Neuronal stem cell (in vitro differentiated cells): ENCODE measurements around the gene SMARCC1. TPM values are rescaled to one million over a fixed set of nuclear protein-coding genes. Genes with fewer than 3 reads are reported as not detected.

Experiments used
- DNase-seq: peaks from one replicate; pipeline ENCODE4 v3.0.0-alpha.2; 2013; ENCODE audit warnings: low spot score
- H2AFZ ChIP-seq: one replicate; pipeline ENCODE4 v1.6.1; 2013; ENCODE audit warnings: mild to moderate bottlenecking, low read length, inconsistent platforms
- H2AK5ac ChIP-seq: 2 replicates; pipeline ENCODE4 v1.6.1; 2013; ENCODE audit warnings: low read depth, mild to moderate bottlenecking, inconsistent platforms, low read length, moderate library complexity, mixed read lengths
- H2BK120ac ChIP-seq: 2 replicates; pipeline ENCODE4 v1.6.1; 2013; ENCODE audit warnings: low read depth, mild to moderate bottlenecking, inconsistent platforms, low read length, moderate library complexity, mixed read lengths
- H2BK12ac ChIP-seq: one replicate; pipeline ENCODE4 v1.6.1; 2013; ENCODE audit warnings: low read length, inconsistent platforms
- H2BK15ac ChIP-seq: 2 replicates; pipeline ENCODE4 v1.6.1; 2013; ENCODE audit warnings: mild to moderate bottlenecking, low read length, inconsistent platforms, mixed read lengths
- H2BK5ac ChIP-seq: one replicate; pipeline ENCODE4 v1.6.1; 2013; ENCODE audit warnings: inconsistent platforms, mild to moderate bottlenecking, low read length, moderate library complexity
- H3K14ac ChIP-seq: one replicate; pipeline ENCODE4 v1.6.1; 2013; ENCODE audit warnings: low read length, inconsistent platforms
- H3K18ac ChIP-seq: 2 replicates; pipeline ENCODE4 v1.6.1; 2013; ENCODE audit warnings: low read length, inconsistent platforms
- H3K23ac ChIP-seq: 2 replicates; pipeline ENCODE4 v1.6.1; 2013; ENCODE audit warnings: low read depth, mild to moderate bottlenecking, mixed read lengths, low read length, inconsistent platforms; ENCODE audit not compliant: poor library complexity
- H3K27ac ChIP-seq: replicated peaks from 3 replicates; pipeline ENCODE4 v1.5.1; 2013; ENCODE audit warnings: low read length, inconsistent platforms
- H3K27me3 ChIP-seq, 3 experiments: 2 replicates each; pipeline ENCODE4 v1.6.1; 2013; ENCODE audit warnings: low read length in 3 of 3, mild to moderate bottlenecking in 2 of 3, inconsistent platforms in 1 of 3, low read depth in 1 of 3, mixed read lengths in 1 of 3, moderate library complexity in 1 of 3; ENCODE audit not compliant: control insufficient read depth in 3 of 3, insufficient read depth in 3 of 3
- H3K36me3 ChIP-seq, 2 donors: replicated peaks in 1 of 2; 2 replicates each; pipeline ENCODE4 v1.6.1; 2013; ENCODE audit warnings: low read length in 2 of 2; ENCODE audit not compliant: control insufficient read depth in 2 of 2, insufficient read depth in 2 of 2
- H3K4ac ChIP-seq: 2 replicates; pipeline ENCODE4 v1.6.1; 2013; ENCODE audit warnings: inconsistent platforms, mild to moderate bottlenecking, low read length, moderate library complexity
- H3K4me1 ChIP-seq, 2 donors: 1 replicate in 1 of 2; 2 replicates in 1 of 2; pipeline ENCODE4 v1.6.1; 2013; ENCODE audit warnings: low read length in 2 of 2, low read depth in 1 of 2; ENCODE audit not compliant: control insufficient read depth in 2 of 2, insufficient read depth in 1 of 2
- H3K4me2 ChIP-seq: one replicate; pipeline ENCODE4 v1.6.1; 2013; ENCODE audit warnings: mild to moderate bottlenecking, low read length, inconsistent platforms; ENCODE audit not compliant: insufficient read depth, poor library complexity, severe bottlenecking
- H3K4me3 ChIP-seq, 2 donors: 2 replicates each; pipeline ENCODE4 v1.5.1; 2013; ENCODE audit warnings: low read length in 2 of 2, mild to moderate bottlenecking in 2 of 2, inconsistent platforms in 1 of 2, moderate library complexity in 1 of 2
- H3K79me1 ChIP-seq: one replicate; pipeline ENCODE4 v1.6.1; 2013; ENCODE audit warnings: low read depth, mild to moderate bottlenecking, inconsistent platforms, low read length, moderate library complexity
- H3K9ac ChIP-seq: one replicate; pipeline ENCODE4 v1.6.1; 2013; ENCODE audit warnings: mild to moderate bottlenecking, low read depth, low read length, inconsistent platforms; ENCODE audit not compliant: poor library complexity
- H3K9me3 ChIP-seq, 2 donors: replicated peaks in 1 of 2; 2 replicates each; pipeline versions ENCODE3 to v1.6.1; 2013; ENCODE audit warnings: low read length in 2 of 2, mild to moderate bottlenecking in 2 of 2, inconsistent platforms in 1 of 2, low read depth in 1 of 2, mixed read lengths in 1 of 2, moderate library complexity in 1 of 2; ENCODE audit not compliant: control insufficient read depth in 2 of 2, insufficient read depth in 1 of 2
- H4K8ac ChIP-seq: one replicate; pipeline ENCODE4 v1.6.1; 2013; ENCODE audit warnings: low read depth, mild to moderate bottlenecking, inconsistent platforms, low read length, moderate library complexity
- H4K91ac ChIP-seq: one replicate; pipeline ENCODE4 v1.6.1; 2013; ENCODE audit warnings: low read length, low read depth, mild to moderate bottlenecking, inconsistent platforms; ENCODE audit not compliant: poor library complexity
- WGBS, 2 donors: extraction: QIAGEN DNeasy Blood & Tissue Kit; methylation state at CpG; one replicate each; pipeline ENCODE4 v1.1.7; 2013; ENCODE audit warnings: missing lambda C conversion rate in 2 of 2, mixed read lengths in 1 of 2; ENCODE audit not compliant: insufficient read length in 2 of 2, insufficient replicate concordance in 1 of 2; ENCODE audit errors: extremely low coverage in 2 of 2; 5-methylcytosine and 5-hydroxymethylcytosine counted together
- small RNA-seq: library from polyadenylated mRNA; stranded (forward); fragments of <200 nt; extraction: miRNeasy Mini kit (QIAGEN cat#:217004); gene quantifications from one replicate; pipeline ENCODE3, GENCODE V24; 2013; ENCODE audit not compliant: insufficient read depth

Gene SMARCC1

GRCh38 chr3:47536221-47536891, 245.3 kb downstream of the SMARCC1 start:
- Histone ChIP-seq H3K36me3 (no peaks in the 10 kb centered on the region), H3K9me3 (peaks cover 0 to 2% of the 10 kb centered on the region in 2 donors), H3K4me2 (no peak overlapping the region), H3K4me1 (peaks cover 7 to 16% of the 10 kb centered on the region in 2 donors), H2BK15ac (peak overlapping the region; percentile 91), H3K79me1 (no peaks in the 10 kb centered on the region), H3K14ac (peak overlapping the region; percentile 71), H3K18ac (peak overlapping the region; percentile 95), H2BK5ac (peak overlapping the region; percentile 90), H3K4ac (peak overlapping the region; percentile 23), H3K27ac (peak overlapping the region; percentile 27), H4K8ac (no peak overlapping the region), H2AFZ (peak overlapping the region; percentile 80), H3K4me3 (no peak overlapping the region), H3K23ac (no peak overlapping the region), H2BK12ac (peak overlapping the region; percentile 58), H2AK5ac (peak overlapping the region; percentile 97), H3K9ac (peak overlapping the region; percentile 72), H3K27me3 (no peaks in the 10 kb centered on the region), H4K91ac (no peak overlapping the region), H2BK120ac (peak overlapping the region; percentile 92)
- no peak for DNase-seq
- WGBS, 2 donors, result no CpG with 5 or more reads among the region's 19 CpGs

Small RNAs within 50 kb of the gene (small RNA-seq; reads per million reads assigned to genes)
- gene RF02271 (not detected), gene RN7SL870P (not detected)
